Sigmoid colon (tissue), 7 donors: ENCODE results near the gene GPATCH4. TPM values are rescaled to one million over a fixed set of nuclear protein-coding genes. Genes with fewer than 3 reads are reported as not detected.
A peak's percentile ranks its signal among the peaks of the same experiment; 100 is the strongest.
"Not testable (repeated sequence)": the region's sequence is repeated elsewhere in the genome, so short reads cannot be mapped to it uniquely, and the experiment has no call there.

ENCODE experiments used
- DNase-seq: peaks from one replicate; pipeline ENCODE4 v3.0.0-alpha.2; 2019
- H3K27ac ChIP-seq, 4 donors: fragments of 200-600 bp; sonication (generic); one replicate each; pipeline ENCODE4 v1.5.1; 2016 to 2019; ENCODE audit warnings: mild to moderate bottlenecking in 1 of 4
- H3K27me3 ChIP-seq, 3 donors: fragments of 200-600 bp; sonication (generic); one replicate each; pipeline ENCODE4 v1.5.1; 2019; ENCODE audit warnings: mild to moderate bottlenecking in 1 of 3
- H3K36me3 ChIP-seq, 4 donors: fragments of 200-600 bp; sonication (generic); one replicate each; pipeline ENCODE4 v1.5.1; 2016 to 2019
- H3K4me1 ChIP-seq, 4 donors: fragments of 200-600 bp; sonication (generic); one replicate each; pipeline ENCODE4 v1.5.1; 2017 to 2019
- H3K4me3 ChIP-seq, 4 donors: fragments of 200-600 bp; sonication (generic); one replicate each; pipeline ENCODE4 v1.5.1; 2017 to 2019; ENCODE audit warnings: mild to moderate bottlenecking in 2 of 4, moderate library complexity in 1 of 4
- H3K9me3 ChIP-seq, 4 donors: fragments of 200-600 bp in 3 of 4; sonication (generic) in 3 of 4; one replicate each; pipeline versions ENCODE4 v1.5.1 to v1.6.1; 2013 to 2019
- EP300 ChIP-seq, 4 donors: sonication (generic); formaldehyde crosslinking; IDR thresholded peaks; one replicate each; pipeline ENCODE4 v1.6.1; 2017; ENCODE audit warnings: antibody characterized with exemption in 4 of 4
- POLR2A ChIP-seq, 2 donors: fragments of 450-650 bp; IDR thresholded peaks; one replicate each; pipeline ENCODE4 v1.6.1; 2016; ENCODE audit warnings: antibody characterized with exemption in 2 of 2, mild to moderate bottlenecking in 2 of 2, moderate library complexity in 2 of 2
- POLR2AphosphoS5 ChIP-seq, 4 donors: sonication (generic); formaldehyde crosslinking; IDR thresholded peaks; one replicate each; pipeline ENCODE4 v1.6.1; 2017; ENCODE audit warnings: antibody characterized with exemption in 4 of 4
- WGBS, 2 donors: extraction: QIAGEN DNeasy Blood & Tissue Kit; methylation state at CpG; one replicate each; pipeline ENCODE4 v1.1.7; 2013; 5-methylcytosine and 5-hydroxymethylcytosine counted together
- intact Hi-C: fragments of 100-400 bp; cut with DNase I; formaldehyde crosslinking; loops from one replicate; pipeline ENCODE4 v1.15.1; 2023
- polyA plus RNA-seq, 3 donors: library from polyadenylated mRNA; stranded (reverse); fragments of 200-250 nt; gene quantifications; one replicate each; pipeline ENCODE4 v1.2.3, GENCODE V29; 2013
- total RNA-seq, 4 donors: library from RNA; depleted of rRNA; stranded (reverse); fragments of >200 nt; gene quantifications; one replicate each; pipeline ENCODE4 v1.1.0, GENCODE V29; 2016
- TF ChIP-seq, protein P1 (sequence below), 4 experiments: fragments of 450-650 bp in 3 of 4; fragments of 200-600 bp in 1 of 4; IDR thresholded peaks; one replicate each; pipeline ENCODE4 v1.5.1; 2016 to 2019; ENCODE audit warnings: antibody characterized with exemption in 4 of 4, mild to moderate bottlenecking in 3 of 4, moderate library complexity in 2 of 4
- donor health status: healthy with polysubstance abuse.
- donor health status: Bipolar disorder and iron deficiency.
- donor health status: healthy.

Gene GPATCH4
- total and polyA plus RNA-seq, 7 donors = 10.2 to 32.9 (median 17.4) TPM

DNA sequence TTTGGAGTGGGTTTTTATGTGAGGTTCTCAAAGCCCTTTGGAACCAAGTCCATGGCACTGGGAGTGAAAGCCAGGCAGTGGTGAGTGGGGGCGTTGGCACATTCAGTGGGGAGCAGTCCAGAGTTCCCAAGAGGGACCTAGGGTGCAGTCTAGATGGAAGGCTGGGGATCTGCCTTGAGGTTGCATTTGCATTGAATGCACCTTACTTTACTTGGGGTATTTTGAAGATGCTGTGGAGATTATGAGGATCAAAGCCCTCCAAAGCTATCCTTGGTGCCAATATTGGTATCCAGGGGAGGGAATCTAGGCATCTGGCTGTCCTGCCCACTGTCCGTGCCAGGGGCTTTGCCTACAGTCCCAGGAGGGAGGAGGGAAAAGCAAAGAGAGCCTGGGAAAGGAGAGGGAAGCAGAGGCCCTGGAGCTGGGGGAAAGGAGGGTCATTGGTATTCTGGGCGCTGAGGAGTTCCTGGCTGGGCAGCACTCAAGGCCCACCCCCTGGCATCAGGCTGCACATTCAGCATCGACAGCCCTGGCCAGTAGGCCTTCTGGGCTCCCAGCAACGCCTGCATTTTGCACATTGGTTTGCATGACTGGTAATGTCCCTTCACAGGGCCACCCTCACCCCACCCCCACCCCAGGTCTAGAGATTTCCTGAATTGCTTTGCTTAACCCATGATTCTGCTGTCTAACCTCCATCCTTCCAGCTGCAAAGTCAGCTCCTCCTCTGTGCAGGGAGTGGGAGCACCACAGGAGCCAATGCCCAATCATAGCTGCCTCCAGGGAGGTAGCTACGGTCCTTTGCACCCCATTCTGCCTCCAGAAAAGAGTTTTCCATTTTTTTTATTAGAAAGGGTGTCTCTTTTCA lies 39.8 kb upstream of the GPATCH4 start:
- no peak overlapping the region for H3K27ac ChIP-seq

DNA sequence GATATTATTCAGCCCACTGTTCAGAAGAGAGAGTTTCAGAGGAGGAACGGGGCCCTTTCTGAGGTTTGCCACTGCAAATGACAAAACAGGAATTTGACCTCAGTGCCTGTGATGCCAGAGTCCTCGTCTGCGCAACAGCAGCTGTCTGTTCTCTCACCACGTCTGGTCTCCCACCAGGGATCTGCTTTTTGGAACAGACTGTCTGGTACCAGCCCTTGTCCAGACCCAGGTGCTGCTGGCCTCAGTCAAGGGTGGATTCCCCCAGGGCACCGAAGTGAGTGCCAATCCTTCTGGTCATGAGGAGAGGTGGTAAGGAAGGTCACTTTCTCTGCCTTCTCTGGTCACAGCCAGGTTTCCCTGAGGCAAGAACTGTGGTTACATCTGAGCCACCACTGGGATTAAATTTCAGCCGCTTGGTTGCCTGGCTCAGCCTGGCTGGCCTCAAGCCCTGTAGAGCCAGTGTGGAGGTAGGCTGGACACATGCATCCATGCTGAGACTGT lies 38.4 kb upstream of the GPATCH4 start:
- Histone ChIP-seq H3K4me1 (peaks cover 0 to 18% (median 15%) of the 10 kb centered on the region in 4 donors), H3K9me3 (no peaks in the 10 kb centered on the region), H3K27ac (no peak overlapping the region), H3K27me3 (peaks cover 31 to 93% (median 71%) of the 10 kb centered on the region in 3 donors), H3K4me3 (no peak overlapping the region), H3K36me3 (no peaks in the 10 kb centered on the region)
- WGBS, 2 donors = 34 to 54% methylated on average over 6 of the region's 6 CpGs
- TF ChIP-seq, protein P1, sequence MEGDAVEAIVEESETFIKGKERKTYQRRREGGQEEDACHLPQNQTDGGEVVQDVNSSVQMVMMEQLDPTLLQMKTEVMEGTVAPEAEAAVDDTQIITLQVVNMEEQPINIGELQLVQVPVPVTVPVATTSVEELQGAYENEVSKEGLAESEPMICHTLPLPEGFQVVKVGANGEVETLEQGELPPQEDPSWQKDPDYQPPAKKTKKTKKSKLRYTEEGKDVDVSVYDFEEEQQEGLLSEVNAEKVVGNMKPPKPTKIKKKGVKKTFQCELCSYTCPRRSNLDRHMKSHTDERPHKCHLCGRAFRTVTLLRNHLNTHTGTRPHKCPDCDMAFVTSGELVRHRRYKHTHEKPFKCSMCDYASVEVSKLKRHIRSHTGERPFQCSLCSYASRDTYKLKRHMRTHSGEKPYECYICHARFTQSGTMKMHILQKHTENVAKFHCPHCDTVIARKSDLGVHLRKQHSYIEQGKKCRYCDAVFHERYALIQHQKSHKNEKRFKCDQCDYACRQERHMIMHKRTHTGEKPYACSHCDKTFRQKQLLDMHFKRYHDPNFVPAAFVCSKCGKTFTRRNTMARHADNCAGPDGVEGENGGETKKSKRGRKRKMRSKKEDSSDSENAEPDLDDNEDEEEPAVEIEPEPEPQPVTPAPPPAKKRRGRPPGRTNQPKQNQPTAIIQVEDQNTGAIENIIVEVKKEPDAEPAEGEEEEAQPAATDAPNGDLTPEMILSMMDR (IDR thresholded peaks at IDR 0.05) = no peak
- TF ChIP-seq POLR2A (IDR thresholded peaks at IDR 0.05) = no peak
- no peak for TF ChIP-seq POLR2AphosphoS5 (IDR thresholded peaks at IDR 0.05)
- no peak for DNase-seq
- intact Hi-C loops = no loop called here

More for the DNA sequence above, 39.8 kb upstream of the GPATCH4 start:
- Histone ChIP-seq H3K36me3 (no peaks in the 10 kb centered on the region), H3K27me3 (peaks cover 31 to 96% (median 81%) of the 10 kb centered on the region in 3 donors), H3K4me1 (peaks cover 0 to 18% (median 15%) of the 10 kb centered on the region in 4 donors), H3K9me3 (no peaks in the 10 kb centered on the region), H3K4me3 (peak overlapping the region in 3 of 4 donors; percentile 33 to 47 (median 44))
- TF ChIP-seq EP300 (IDR thresholded peaks at IDR 0.05) (no peak), POLR2A (IDR thresholded peaks at IDR 0.05) (no peak), POLR2AphosphoS5 (IDR thresholded peaks at IDR 0.05) (no peak)
- TF ChIP-seq, protein P1 (IDR thresholded peaks at IDR 0.05) = no peak
- intact Hi-C loops = no loop called here
- 41 to 44% methylated on average over 6 of the region's 6 CpGs for WGBS, 2 donors
- no peak for DNase-seq

DNA sequence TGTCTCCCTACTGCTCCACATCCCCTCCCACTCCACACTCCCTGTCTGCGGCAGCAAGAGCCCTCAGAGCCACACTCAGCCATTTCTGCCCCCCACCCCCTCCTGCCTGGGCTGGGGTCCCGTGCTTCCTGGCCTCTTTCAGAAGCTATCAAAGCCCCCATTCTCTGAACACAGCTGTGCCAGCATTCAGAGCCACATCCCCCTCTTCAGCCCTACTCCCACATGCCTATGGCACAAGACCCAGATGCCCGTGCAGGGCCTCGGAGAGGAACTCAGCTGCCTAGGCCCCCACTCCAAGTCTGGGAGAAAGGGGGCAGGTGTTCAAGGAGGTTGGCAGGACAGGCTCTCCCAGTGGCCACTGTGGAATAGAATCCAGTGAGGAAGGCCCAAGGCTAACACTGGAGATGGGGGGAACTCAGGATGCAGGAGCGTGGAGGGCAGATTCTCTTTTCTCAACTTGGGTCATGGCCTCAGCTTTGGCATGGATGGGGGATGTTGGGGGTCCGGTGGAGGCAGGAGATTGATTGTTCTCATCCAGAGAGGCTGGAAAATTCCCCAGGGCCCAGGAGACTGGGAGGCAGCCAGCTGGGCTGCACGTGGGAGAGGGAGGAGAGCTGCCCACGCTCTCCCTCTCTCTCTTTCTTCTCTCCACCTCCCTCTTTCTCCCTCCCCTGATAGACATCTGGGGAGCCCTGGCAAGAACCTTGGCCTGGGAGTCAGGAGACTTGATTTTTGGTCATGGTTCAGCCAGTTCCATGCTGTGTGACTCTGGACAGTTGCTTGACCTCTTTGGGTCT lies 37.1 kb upstream of the GPATCH4 start:
- no peak for TF ChIP-seq EP300 (IDR thresholded peaks at IDR 0.05)
- TF ChIP-seq POLR2AphosphoS5 (IDR thresholded peaks at IDR 0.05) = no peak
- TF ChIP-seq POLR2A (IDR thresholded peaks at IDR 0.05) = no peak
- TF ChIP-seq, protein P1 (IDR thresholded peaks at IDR 0.05) = no peak
- no peak overlapping the region for H3K4me3 ChIP-seq
- H3K27me3 ChIP-seq = peaks cover 31 to 94% (median 70%) of the 10 kb centered on the region in 3 donors
- no peak overlapping the region for H3K27ac ChIP-seq
- H3K4me1 ChIP-seq = peaks cover 0 to 18% (median 15%) of the 10 kb centered on the region in 4 donors
- no peaks in the 10 kb centered on the region for H3K9me3 ChIP-seq
- no peaks in the 10 kb centered on the region for H3K36me3 ChIP-seq
- intact Hi-C loops = no loop called here
- WGBS, 2 donors = 51 to 68% methylated on average over 8 of the region's 8 CpGs
- DNase-seq = no peak

DNA sequence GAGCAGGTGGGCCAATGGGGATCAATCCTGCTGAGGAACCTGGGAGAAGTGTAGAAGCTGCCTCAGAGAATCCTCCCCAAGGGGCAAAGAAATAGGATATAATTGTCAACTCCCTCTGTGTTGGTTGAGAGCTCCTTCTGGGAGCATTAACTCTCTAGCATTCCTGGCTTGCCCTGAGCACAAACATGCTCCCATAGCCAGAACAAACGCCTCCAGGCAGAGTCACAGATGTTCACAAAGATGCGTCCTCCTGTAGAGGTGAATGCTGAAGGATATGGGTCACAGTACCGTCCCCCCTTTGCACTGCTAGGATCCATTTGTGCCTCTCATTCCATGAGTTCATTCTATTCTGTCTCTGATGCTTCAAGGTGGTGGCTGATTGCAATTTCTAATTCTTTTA lies 31.1 kb upstream of the GPATCH4 start:
- H3K27me3 ChIP-seq = peaks cover 0 to 84% (median 37%) of the 10 kb centered on the region in 3 donors

DNA sequence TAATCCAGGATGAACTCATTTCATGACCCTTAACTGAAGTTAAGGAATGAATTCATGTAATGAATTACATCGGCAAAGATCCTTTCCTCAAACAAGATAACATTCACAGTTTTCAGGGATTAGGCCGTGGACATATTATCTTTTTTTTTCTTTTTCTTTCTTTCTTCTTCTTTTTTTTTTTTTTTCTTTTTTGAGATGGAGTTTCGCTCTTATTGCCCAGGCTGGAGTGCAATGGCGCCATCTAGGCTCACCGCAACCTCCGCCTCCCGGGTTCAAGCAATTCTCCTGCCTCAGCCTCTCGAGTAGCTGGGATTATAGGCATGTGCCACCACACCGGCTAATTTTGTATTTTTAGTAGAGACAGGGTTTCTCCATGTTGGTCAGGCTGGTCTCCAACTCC lies 29.9 kb upstream of the GPATCH4 start:
- H3K9me3 ChIP-seq, H3K4me1 ChIP-seq, H3K27ac ChIP-seq, H3K36me3 ChIP-seq, H3K4me3 ChIP-seq, intact Hi-C loops: not testable (repeated sequence)
- DNase-seq = peak; percentile 8
- 55 to 56% methylated on average over 9 of the region's 9 CpGs for WGBS, 2 donors
- H3K27me3 ChIP-seq = peaks cover 5 to 85% (median 44%) of the 10 kb centered on the region in 3 donors

More for the DNA sequence above, 31.1 kb upstream of the GPATCH4 start:
- H3K36me3 ChIP-seq = no peaks in the 10 kb centered on the region
- H3K4me3 ChIP-seq = no peak overlapping the region
- intact Hi-C loops = no loop called here
- peak; percentile 17 for DNase-seq
- no peak overlapping the region for H3K27ac ChIP-seq
- H3K4me1 ChIP-seq = no peaks in the 10 kb centered on the region
- no peaks in the 10 kb centered on the region for H3K9me3 ChIP-seq
- TF ChIP-seq POLR2AphosphoS5 (IDR thresholded peaks at IDR 0.05) (no peak), EP300 (IDR thresholded peaks at IDR 0.05) (no peak), POLR2A (IDR thresholded peaks at IDR 0.05) (no peak)
- TF ChIP-seq, protein P1 (IDR thresholded peaks at IDR 0.05) = no peak
- whole genome bisulfite sequencing, 2 donors = 67 to 69% methylated on average over 3 of the region's 3 CpGs
